Inferior parietal cortex (tissue), 1 donor: ENCODE data around the gene IGFBP3.

Experiments used
- DNase-seq: peaks from one replicate; pipeline ENCODE4 v3.0.0-alpha.2; 2016; ENCODE audit errors: extremely low spot score

The IGFBP3 gene

DNA sequence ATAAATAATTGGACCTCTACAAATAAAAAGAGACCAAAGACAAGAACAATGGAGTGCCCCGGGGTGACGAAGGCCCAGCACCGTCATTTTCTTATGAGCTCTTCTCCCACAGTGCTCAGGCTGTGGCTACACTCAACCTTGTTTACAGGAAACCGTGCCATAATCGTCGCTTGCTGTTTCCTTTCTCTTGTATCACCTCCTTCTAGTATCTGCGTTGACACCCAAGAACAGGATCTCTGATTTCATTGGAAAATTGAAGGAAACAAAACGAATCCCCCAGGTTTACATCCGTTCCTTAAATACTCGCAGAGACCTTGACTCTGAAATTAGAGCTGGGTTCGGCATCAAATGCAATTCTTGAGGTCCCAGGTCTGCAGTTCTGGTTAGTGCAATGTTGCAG, 1.7 kb upstream of the IGFBP3 start:
- DNase-seq, result peak; percentile 61

DNA sequence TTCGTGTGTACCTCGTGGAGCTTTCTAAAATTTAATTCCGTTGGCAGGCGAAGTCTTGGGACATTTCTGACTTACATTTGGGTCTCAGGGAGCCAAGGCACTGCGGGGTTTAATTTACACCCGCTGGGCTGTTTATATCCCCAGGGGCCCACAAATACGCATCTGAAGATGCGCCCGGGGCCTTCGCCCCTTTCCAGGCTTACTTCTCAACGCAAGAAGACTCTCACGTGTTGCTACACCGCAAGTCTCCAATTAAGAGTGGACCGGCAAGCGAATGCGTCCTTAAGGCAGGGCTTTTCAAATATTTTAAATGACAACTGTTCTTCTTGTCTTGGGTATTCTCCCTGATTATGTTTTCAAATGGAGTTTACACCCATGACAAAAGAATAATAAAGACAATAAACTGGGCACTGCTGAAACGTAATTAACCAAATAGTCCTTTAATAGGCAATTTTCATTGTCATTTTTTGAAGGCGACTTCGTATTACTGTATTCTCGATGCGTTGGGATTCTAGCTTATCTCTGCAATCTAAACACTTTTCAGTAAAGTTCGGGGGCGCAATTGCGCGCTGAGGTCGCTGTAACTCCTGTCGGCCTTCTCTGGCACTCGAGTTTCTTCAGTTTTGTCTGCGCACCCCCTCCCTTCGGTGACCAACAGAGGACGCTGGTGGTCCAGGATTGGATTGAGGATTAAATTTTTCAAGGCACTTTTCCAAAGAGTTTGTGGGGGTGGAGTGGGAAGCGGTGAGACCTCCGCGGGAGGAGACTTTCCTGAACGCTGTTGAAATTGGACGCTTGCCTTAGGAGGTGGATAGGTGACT, 837 bp upstream of the IGFBP3 start:
- DNase-seq, result peak; percentile 72

DNA sequence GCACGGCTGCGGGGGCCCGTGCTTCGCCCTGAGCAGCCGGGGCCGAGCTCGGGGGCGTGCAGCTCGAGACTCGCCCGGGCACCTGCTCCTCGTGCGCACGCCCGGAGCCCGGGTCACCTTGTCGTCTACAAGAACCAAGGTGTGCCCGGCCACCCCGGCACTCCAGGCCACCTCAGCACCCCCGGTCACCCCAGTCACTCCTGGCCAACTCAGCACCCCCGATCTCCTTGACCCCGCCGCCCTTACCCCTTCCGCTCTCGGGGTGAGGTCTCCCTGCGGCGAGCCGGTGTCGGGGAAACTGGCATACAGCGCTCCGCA, 268 bp upstream of the IGFBP3 start:
- DNase-seq, result no peak

DNA sequence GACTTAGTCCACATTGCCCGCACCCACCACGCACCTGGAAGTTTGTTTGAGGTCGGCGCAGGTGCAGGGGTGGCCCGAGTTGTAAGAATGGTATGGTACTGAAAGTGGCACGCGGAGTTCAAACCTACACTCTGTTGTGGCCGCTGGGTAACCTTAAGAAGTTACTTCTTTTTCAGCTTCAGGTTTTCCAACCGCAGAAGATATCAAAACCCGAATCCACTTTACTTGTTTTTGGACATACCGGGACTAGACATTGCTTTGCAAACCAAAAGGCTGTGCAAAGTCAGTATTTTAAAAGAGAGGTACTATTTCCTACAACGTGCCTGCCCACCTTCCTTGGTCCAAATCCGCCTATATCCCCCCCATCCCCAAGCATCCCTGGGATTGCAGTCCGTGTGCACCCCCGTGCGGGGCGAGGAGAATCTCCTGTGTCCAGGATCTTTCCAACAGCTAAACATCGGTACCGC, 1.0 kb downstream of the IGFBP3 start:
- DNase-seq, result peak; percentile 7

DNA sequence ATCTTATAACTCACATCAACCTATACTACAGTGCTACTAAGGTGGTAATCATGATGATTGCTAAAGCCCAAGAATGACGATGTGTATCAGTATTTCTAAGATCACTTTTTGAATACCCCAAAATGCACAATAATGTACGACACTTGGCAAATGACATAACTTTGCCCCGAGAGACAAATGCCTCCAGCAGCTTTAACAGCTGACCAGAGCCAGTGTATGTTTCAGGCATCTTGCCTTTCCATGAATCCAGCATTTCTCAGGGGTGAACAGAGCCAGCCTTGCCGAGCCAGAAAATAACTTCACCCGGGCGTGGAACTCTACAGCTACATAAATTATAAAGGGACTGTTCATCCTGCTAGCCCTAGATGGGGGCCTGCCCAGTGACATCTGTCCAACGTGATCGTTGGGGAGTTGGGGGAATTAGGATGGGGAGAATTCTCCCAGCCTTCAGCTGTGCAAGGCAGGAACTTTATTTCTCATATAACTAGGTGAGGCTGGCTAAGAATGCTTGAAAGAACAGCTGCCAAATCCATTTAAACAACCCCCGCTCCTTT, 1.8 kb downstream of the IGFBP3 start:
- peak; percentile 13 for DNase-seq

DNA sequence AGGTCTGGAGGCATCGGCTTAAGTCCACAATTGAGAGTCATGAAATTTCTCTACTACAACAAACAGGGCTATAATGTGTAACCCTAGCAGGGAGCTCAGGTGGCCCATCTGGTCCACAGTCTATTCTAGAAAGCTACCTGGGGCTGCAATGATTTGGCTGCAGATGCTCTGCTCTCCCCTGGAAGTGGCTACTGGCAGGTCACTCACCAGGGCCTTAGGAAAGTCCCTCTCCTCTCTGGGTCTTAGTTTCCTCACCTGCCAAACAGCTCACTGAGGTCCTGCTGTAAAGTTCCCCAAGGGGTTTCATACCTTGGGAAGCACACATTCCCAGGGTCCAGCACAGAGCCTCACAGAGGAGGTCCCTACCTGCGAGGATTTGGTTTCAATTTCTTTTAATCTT, 2.5 kb downstream of the IGFBP3 start:
- DNase-seq, result peak; percentile 7

DNA sequence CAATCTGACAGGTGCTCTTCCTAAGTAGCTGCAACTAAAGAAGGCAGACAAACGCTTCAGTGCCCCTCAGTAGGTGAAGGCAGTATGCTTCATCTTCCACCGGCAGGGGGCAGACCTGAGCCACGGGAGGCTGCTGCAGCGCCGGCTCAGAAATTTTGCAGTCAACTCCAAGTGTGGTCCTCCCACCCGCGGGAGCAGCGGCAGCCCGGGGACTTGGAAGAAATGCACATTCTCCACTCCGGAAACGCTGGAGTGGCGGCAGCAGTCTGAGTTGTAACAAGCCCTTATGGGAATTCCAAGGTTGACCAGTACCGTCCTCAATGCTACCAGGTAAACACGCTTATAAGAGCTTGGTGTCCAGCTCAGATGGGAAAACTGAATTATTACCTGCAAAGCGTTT, 3.4 kb downstream of the IGFBP3 start:
- peak; percentile 84 for DNase-seq

DNA sequence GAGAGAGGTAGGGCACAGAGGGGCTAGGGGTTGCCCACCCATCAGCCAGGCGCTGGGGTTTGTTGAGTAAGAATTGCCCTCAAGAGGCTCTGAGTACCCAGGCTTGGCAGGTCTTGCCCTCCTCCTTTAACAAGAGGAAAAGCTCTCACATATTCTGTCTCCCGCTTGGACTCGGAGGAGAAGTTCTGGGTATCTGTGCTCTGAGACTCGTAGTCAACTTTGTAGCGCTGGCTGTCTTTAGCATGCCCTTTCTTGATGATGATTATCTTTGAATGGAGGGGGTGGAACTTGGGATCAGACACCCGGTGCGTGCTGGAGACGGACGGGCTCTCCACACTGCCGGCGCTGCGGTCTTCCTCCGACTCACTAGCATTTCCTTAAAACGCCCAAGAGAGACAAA, 4.0 kb downstream of the IGFBP3 start:
- DNase-seq, result no peak

DNA sequence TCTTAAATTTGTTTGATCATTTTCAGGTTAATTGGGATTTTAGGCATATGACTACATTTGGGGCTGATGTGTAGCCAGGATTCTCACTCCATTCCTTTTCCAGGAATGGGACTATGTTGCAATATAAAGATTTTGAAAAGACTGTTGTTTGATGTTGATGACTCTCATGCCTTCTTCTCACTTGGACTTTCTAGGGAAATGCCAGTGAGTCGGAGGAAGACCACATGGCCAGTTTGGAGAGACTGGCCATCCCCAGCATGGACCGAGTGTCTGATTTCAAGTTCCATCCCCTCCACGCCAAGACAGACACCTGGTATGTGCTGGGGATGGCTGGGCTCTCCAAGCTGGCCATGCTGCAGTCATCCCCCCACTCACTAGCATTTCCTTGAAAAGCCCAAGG, 5.5 kb downstream of the IGFBP3 start:
- no peak for DNase-seq

DNA sequence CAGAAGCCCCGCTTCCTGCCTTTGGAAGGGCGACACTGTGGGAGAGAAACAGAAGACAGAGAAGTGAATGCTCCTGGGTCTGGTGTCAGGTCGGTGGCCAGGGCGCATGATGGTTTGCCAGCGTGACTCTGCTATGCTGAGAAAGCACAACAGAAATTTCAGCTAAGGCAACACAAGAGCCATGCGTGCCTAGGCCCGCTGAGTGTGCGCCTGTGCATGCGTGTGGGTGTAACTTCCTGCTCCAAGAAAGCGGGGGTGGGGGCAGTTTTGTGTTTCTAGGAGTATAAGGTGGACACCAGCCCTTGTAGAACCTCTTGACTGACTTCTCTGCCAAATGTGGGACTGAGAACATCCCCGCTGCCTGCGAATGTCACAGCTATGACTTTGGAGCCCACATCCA, 6.2 kb downstream of the IGFBP3 start:
- DNase-seq, result no peak

DNA sequence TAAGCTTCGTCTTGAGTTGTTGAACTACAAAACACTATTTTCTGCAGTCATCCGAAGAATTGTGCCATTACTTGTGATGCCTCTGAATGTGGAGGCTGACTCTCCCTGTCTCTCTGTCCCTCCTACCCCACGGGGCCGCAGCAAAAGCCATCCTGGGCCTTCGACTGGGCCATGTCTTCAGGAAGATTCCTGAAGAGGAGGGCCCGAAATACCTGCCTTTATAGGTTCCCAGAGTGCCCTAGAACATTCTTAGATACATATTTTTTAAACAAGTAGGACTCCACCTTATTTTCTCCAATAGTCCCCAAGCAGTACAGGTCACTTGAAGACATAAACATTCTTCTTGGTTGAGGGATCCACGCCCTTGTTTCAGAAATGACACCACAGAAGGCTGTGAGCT, 8.1 kb downstream of the IGFBP3 start:
- DNase-seq, result no peak

DNA sequence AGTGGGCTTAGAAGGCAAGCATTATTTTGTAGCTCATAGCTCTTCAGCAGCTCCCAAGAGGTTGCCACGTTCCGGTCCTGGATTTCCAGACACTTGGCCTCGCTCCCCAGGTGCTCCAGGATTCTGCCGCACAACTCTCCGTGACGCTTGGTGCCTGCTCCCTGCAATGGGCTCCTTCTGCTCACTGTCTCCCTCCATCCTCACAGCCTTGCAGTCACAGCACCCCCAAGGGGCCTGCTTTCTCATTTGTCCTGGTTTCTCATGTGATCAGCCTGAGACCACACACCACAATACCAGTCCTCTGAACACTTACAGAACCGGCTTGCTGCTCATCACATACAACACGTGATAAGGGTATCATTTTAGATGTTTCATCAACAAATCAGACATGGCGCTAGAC, 9.8 kb downstream of the IGFBP3 start:
- no peak for DNase-seq

DNA sequence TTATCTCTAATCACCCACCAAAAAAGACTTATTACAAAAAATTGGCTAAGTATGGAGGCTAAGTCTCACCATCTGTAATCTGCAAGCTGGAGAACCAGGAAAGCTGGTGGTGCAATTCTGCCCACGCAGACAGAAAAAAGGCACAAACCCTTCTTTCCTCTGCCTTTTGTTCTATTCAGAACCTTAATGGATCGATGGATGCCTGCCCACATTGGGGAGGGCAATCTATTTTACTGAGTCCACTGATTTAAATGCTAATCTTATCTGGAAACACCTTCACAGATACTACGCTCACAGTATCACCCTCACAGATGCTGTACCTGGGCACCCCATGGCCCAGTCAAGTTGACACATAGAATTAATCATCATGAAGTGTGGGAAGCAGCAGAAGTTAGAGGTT, 10.2 kb downstream of the IGFBP3 start:
- DNase-seq, result no peak

DNA sequence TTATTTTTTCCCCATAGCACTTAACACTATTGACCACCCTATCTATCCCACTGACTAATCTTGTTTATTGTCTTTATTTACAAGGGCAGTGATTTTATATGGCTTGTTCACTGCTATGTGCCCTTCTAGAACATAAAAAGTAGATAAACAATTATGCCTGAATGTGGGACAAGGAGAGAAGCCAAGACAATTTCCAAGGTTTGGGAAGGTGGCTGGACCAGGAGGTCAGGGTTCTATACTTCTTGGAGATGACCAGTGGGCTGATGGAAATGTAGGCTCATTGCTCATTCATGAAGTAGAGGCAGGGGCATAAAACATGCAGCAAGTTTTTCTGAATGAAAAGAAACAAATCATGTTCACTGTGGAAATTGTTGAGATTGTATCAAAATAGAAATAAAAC, 11.5 kb downstream of the IGFBP3 start:
- no peak for DNase-seq

DNA sequence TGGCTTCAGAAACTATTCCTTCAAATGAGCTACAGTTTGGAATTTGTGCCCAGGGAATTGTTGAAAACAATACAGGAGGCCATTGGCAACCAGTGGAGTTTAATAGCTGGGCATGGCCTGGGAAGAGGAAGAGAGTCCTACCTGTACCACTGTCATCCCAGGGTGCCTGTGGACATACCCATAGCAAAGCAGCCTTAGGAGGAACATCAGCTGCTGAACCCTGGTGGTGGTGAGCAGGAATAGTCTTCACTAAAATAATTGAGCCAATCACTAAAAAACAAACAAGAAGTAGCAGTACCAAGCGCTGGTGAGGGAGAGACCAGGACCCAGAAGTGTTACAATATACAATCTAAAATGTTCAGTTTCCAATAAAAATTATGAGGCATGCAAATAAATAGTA, 18.3 kb downstream of the IGFBP3 start:
- no peak for DNase-seq

DNA sequence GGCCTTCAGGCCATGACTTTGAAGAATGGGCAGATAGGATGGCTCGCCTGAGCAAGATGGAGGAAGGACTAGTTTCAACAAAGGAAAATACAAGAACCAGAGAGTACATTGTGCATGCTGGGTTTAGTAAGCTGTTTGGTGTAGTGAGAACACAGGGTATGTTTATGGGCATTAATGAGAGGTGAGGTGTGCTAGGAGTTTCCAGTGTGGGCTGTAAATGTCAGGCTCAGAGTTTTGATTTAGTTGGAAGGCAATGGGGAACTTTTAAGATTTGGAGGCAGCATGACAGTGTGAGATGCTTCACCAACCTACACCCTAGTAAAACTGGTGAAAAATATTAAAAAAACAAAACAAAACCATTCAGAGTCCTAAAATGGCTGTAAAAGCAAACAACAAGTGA, 19.5 kb downstream of the IGFBP3 start:
- no peak for DNase-seq

DNA sequence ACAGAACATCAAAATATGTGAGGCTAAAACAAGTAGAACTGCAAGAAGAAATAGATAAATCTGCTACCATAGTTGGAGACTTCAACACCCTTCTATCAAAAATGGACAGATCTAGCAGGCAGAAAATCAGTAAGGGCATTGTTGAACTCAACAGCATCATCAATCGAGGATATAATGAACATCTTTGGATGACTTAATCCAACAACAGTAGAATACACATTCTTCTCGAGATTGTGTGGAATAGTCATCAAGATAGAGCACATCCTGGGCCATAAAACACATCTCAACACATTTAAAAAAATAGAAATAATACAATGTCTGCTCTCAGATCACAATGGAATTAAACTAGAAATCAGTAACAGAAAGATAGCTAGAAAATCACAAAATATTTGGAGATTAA, 22.9 kb downstream of the IGFBP3 start:
- DNase-seq, result no peak

DNA sequence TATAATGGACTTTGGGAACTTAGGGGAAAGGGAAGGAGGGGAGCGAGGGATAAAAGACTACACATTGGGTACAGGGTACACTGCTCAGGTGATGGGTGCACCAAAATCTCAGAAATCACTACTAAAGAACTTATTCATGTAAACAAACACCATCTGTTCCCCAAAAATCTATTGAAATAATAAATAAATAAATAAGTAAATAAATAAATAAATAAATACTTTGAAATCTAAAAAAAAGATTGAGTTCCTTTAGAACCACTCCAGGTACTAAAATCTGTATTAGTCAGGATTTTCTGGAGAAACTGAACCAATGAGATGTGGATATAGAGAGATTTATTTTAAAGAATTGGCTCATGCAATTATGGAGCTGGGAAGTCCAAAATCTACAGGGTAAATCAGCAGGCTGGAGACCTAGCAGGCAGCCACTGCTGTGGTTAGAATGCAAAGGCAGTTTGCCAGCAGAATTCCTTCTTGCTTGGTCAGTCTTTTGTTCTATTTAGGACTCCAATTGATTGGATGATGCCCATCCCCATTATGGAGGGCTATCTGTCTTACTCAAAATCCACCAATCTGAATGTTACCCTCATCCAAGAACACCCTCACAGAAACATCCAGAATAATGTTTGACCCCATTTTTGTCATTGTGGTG, 23.9 kb downstream of the IGFBP3 start:
- no peak for DNase-seq

DNA sequence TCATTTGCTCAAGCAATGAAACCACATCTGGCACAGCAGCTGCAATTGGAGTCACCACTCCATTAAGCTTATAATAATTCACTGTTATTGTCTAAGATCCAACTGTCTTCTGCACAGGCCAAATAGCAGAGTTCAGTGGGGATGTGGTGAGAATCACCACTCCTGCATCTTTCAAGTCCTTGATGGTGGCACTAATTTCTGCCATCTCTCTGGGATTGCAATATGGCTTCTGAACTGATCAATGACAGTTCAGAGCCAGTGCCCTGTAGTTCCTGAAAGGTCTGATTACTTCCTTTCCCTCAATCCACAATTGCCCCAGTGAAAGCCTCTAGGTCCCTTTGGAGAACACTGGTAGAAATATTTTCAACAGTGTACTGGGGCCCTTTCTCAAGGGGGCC, 26.4 kb downstream of the IGFBP3 start:
- no peak for DNase-seq

DNA sequence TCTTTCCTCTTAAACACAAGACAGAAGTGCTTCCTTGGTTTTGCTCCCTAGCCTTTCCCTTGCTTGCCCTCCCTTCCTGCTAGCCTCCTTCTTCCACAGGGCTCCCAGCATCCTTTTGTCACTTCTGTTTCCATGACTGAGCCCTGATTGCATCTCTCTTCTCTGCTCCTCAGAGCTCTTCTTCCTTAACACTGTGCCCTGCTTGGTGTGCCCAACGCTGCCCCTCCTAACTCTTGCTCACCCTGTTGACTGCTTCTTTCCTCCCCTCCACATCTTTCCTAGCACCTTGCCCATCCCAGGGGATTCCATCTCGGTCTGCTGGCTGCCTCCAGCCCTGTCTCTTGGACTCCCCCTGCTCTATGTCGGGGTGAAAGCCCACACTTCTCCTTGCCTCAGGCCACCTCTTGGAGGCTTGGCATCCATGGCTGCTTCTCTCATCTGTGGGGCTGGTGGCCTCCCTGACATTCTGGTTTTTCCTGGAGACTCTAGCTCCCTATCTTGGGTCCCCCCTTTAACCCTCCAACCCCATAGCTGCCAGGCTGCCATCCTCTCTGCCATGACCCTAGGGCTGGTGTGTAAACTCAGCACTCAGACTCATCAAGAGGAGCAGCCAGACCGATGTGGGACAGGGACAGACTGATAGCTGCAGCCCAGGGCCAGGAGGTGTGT, 26.9 kb downstream of the IGFBP3 start:
- no peak for DNase-seq

DNA sequence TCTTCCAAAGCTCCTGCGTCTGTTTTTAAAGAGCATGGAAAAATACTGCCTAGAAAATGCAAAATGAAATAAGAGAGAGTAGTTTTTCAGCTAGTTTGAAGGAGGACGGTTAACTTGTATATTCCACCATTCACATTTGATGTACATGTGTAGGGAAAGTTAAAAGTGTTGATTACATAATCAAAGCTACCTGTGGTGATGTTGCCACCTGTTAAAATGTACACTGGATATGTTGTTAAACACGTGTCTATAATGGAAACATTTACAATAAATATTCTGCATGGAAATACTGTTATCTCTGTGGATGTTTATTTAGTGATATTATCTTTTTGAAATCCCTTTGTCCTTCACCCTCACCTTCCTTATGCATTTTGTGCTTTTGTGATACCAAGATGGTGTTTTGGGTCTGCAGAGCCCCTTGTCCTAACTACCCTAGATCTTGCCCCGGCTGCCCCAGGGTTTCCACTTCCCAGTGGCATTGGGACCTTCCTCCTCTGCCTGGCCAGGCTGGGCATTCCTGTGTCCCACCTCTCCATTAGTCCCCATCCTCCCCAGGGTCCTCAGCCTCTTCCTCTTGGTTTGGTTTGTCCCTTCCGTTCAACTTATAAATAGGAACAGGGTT, 27.6 kb downstream of the IGFBP3 start:
- no peak for DNase-seq

DNA sequence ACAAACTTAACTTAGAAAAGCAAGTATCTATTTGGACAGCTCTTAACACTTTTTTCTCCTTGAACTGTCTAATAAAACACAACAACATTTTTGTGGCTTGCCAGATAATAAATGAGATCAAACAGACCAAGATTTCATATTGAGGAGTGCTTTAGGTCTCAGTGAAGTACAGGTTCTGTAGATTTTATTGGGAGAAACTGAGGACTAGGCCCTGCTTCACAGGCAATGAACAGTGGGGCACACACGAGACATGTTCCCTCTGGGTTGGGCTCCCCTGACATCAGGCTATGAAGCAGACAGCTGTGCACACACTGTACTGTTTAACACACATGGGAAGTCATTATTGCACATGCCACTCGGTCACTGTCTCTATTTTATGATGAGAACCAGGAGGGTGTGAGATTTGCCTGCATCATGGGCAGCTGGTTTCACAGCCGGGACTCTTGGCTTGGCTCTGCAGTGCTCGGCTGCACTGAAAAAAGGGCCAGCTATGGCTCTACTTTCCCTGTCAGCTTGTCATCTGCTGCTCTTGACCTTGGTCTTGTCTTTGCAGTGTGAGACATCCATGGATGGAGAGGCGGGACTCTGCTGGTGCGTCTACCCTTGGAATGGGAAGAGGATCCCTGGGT, 28.6 kb downstream of the IGFBP3 start:
- DNase-seq, result no peak
